Thymus (tissue), 11 donors: ENCODE measurements around the gene COBLL1. TPM values are rescaled to one million over a fixed set of nuclear protein-coding genes. Genes with fewer than 3 reads are reported as not detected.
"Not testable (repeated sequence)": the region's sequence is repeated elsewhere in the genome, so short reads cannot be mapped to it uniquely, and the experiment has no call there.

ENCODE experiments used
- DNase-seq, 9 donors: peaks; one replicate each; pipeline ENCODE4 v3.0.0-alpha.2; 2013; ENCODE audit warnings: low spot score in 9 of 9, low read depth in 6 of 9, missing footprints in 1 of 9
- H3K27ac ChIP-seq, 2 donors: one replicate each; pipeline ENCODE4 v1.5.1; 2013; ENCODE audit warnings: control low read depth in 1 of 2, low read depth in 1 of 2, low read length in 1 of 2, mild to moderate bottlenecking in 1 of 2, moderate library complexity in 1 of 2
- H3K27me3 ChIP-seq, 2 donors: one replicate each; pipeline ENCODE4 v1.5.1; 2013; ENCODE audit warnings: low read length in 1 of 2; ENCODE audit not compliant: control insufficient read depth in 2 of 2, insufficient read depth in 1 of 2
- H3K36me3 ChIP-seq, 2 donors: one replicate each; pipeline ENCODE4 v1.5.1; 2013; ENCODE audit warnings: low read length in 1 of 2, mild to moderate bottlenecking in 1 of 2, moderate library complexity in 1 of 2; ENCODE audit not compliant: control insufficient read depth in 2 of 2, insufficient read depth in 2 of 2
- H3K4me1 ChIP-seq, 2 donors: one replicate each; pipeline ENCODE4 v1.5.1; 2013; ENCODE audit warnings: low read length in 2 of 2; ENCODE audit not compliant: control insufficient read depth in 2 of 2, insufficient read depth in 2 of 2
- H3K4me3 ChIP-seq, 2 donors: one replicate each; pipeline ENCODE4 v1.5.1; 2013; ENCODE audit warnings: low read length in 2 of 2, control low read depth in 1 of 2, mild to moderate bottlenecking in 1 of 2
- H3K9me3 ChIP-seq, 2 donors: one replicate each; pipeline ENCODE4 v1.5.1; 2013; ENCODE audit warnings: low read length in 1 of 2, mild to moderate bottlenecking in 1 of 2; ENCODE audit not compliant: control insufficient read depth in 2 of 2, insufficient read depth in 1 of 2
- WGBS: extraction: QIAGEN DNeasy Blood & Tissue Kit; methylation state at CpG from one replicate; pipeline ENCODE4 v1.1.7; 2013; 5-methylcytosine and 5-hydroxymethylcytosine counted together
- polyA plus RNA-seq: library from polyadenylated mRNA; stranded (reverse); fragments of 200-250 nt; gene quantifications from one replicate; pipeline ENCODE4 v1.2.3, GENCODE V29; 2013
- total RNA-seq: library from RNA; stranded (reverse); fragments of 120-200 nt; gene quantifications from one replicate; pipeline ENCODE4 v1.2.4, GENCODE V29; 2013
- donor health status: healthy.

COBLL1 gene
- total and polyA plus RNA-seq, 2 donors = 3.0 to 4.9 TPM

DNA sequence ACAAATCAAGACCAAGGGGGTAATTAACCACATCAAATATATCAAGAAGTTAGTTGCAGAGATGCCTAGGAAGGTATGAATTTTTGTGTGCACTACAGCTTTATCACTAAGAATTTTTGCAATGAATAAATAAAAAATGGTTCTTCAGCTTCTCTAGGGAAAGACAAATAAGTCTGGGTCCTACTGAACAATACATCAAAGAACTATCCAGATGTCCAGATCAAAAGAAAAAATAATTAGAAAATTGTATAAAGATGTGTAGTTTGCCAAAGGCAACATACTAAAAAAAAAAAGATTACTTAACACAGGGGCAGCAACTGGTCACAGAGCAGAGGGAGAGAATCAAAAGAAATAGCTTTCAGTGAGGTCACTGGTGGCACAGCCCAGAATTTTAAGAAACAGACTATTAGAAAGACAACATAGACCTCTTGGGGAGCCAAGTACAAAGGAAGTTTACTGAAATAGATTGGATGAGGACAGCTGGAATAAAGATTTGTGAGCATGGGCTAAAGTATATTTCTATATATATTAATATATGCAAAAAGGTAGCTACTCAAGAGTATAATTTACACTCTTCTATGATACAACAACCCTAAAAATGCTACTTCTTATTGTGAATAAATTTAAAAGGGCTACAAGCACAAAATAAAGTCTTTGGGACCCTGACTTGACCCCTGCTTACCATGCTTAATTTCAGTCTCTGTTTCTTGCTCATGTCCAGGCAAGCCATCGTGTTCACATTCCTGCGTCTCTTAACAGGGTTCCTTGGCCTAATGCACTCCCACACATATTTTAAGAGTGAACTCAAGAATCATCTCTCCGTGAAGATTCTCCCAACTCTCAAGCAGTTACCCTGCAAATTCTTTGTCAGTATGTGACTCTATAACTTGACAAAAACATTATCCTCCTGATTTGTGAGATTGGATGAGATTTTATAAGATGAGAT, 121.4 kb downstream of the COBLL1 start:
- Histone ChIP-seq H3K27ac (no peak overlapping the region), H3K4me3 (no peak overlapping the region), H3K27me3 (no peaks in the 10 kb centered on the region), H3K9me3 (no peaks in the 10 kb centered on the region), H3K4me1 (no peaks in the 10 kb centered on the region), H3K36me3 (no peaks in the 10 kb centered on the region)
- 91% methylated on average over 3 of the region's 3 CpGs for WGBS
- DNase-seq = no peak

DNA sequence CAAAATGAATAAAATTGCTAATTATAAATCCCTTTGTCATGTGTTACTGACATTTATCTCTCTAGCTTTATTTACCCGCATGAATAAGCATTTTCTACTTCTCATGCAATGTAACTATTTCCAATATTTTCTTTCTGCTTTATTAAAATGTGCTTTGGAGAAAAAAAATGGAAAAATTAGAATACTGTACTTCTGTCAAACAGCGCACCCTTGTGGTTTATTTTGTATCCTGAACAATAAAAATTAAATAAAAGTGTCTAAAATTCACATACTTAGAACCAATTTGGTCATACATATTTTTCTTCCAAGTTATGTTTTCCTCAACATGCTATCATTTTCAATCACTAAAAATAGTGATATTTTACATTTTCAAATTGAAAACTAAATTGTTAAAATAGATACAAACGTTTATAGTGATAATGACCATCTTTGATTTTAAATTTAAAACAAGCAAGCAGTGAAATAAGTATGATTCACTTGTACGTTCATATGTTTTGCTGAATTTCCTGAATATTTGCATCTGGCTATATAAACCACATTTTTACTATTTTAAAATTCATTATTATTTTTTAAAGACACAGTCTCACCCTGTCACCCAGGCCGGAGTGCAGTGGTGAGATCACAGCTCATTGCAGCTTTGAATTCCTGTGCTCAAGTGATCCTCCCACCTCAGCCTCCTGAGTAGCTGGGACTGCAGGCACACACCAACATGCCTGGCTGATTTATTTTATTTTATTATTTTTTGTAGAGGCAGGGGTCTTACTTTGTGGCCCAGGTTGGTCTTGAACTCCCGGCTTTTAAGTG, 124.4 kb downstream of the COBLL1 start:
- WGBS = 82% methylated on average over 6 of the region's 6 CpGs
- no peaks in the 10 kb centered on the region for H3K4me1 ChIP-seq
- no peaks in the 10 kb centered on the region for H3K9me3 ChIP-seq
- no peak overlapping the region for H3K4me3 ChIP-seq
- DNase-seq = peak in 4 of 9 donors; percentile 11 to 48 (median 22)
- H3K27ac ChIP-seq = no peak overlapping the region
- no peaks in the 10 kb centered on the region for H3K27me3 ChIP-seq
- no peaks in the 10 kb centered on the region for H3K36me3 ChIP-seq

DNA sequence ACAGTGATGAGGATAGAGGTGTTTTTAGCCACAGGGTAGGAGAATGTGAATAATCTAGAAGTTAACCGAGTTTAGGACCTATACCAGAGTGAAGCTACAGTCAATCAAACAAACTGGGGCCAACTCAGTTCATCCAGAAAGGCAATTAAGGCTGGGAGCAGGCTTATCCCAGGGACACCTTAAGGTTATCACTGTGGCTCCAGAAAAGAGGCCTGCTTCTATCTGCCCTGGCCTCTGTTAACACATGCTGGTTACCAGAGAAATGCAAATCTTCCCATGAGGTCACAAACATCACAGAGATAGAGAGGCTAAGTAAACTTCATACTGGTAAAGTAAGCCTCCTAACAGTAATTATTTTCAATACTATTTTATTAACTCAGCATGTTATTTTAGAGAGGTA, 127.2 kb downstream of the COBLL1 start:
- no peak overlapping the region for H3K4me3 ChIP-seq
- H3K9me3 ChIP-seq = no peaks in the 10 kb centered on the region
- DNase-seq = no peak
- H3K4me1 ChIP-seq = no peaks in the 10 kb centered on the region
- no peak overlapping the region for H3K27ac ChIP-seq
- 94% methylated on average over 1 of the region's 1 CpG for WGBS
- no peaks in the 10 kb centered on the region for H3K27me3 ChIP-seq
- H3K36me3 ChIP-seq = no peaks in the 10 kb centered on the region

DNA sequence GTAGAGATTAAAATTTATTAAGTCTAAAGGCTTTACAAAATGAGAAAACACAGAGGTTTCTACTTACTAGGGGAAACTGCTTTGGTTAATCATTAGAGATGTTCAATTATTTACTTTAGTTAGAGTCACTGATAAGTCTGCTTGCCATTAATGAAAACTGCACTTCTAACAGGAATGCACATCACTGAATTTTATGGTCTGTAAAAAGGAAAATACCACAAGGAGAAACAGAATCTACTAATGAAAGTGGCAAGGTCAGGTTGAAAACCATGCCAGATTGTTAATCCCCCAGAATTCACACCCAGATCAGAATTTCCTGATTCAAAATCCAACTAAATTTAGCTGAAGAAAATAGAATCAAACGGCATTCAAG, 129.9 kb downstream of the COBLL1 start:
- Histone ChIP-seq H3K4me3 (no peak overlapping the region), H3K4me1 (no peaks in the 10 kb centered on the region), H3K27me3 (no peaks in the 10 kb centered on the region), H3K9me3 (no peaks in the 10 kb centered on the region), H3K27ac (no peak overlapping the region), H3K36me3 (no peaks in the 10 kb centered on the region)
- 95% methylated on average over 1 of the region's 1 CpG for WGBS
- no peak for DNase-seq

DNA sequence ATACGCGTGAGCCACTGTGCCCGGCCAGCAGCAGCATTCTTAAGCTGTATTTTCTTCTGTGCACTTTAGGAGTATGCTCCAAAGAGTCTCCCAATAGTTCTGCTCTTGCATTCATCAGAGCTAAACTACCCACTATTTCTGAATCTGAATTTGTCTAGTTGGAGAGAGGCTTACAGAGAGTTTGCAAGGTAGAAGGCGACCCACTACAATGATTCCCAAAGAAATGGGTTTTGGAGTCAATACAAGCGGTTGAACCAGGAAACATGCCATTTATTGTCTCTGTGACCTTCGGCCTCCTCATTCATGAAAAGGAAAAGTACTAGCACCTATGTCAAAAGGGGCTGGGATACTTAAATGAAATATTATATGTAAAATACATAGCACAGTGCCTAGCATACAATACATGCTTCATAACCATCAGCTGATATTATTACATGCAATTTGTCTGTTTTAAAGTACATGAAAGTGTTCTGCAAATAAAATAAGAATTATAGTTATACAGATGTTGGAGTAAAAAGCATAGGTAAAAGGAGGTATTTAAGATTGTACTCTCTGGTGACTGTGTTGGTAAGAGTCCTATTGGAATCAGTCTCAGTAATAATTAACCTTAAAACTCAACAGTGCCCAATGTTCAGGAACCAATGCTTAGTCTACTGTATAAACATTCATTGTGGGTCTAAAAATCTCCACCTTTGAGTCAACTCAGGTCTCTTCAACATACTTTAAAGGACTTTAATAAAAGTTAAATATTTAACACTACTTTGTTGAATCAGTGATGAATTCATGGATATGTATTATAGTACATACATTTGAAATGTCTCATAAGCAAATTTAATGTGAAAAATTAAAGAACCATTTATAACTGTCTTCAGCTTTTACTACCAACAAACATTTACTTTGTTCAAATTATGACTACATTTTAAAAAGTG, 130.5 kb downstream of the COBLL1 start:
- no peak overlapping the region for H3K27ac ChIP-seq
- no peaks in the 10 kb centered on the region for H3K36me3 ChIP-seq
- DNase-seq = no peak
- no peaks in the 10 kb centered on the region for H3K27me3 ChIP-seq
- 97% methylated on average over 6 of the region's 6 CpGs for WGBS
- no peaks in the 10 kb centered on the region for H3K4me1 ChIP-seq
- no peaks in the 10 kb centered on the region for H3K9me3 ChIP-seq
- no peak overlapping the region for H3K4me3 ChIP-seq

DNA sequence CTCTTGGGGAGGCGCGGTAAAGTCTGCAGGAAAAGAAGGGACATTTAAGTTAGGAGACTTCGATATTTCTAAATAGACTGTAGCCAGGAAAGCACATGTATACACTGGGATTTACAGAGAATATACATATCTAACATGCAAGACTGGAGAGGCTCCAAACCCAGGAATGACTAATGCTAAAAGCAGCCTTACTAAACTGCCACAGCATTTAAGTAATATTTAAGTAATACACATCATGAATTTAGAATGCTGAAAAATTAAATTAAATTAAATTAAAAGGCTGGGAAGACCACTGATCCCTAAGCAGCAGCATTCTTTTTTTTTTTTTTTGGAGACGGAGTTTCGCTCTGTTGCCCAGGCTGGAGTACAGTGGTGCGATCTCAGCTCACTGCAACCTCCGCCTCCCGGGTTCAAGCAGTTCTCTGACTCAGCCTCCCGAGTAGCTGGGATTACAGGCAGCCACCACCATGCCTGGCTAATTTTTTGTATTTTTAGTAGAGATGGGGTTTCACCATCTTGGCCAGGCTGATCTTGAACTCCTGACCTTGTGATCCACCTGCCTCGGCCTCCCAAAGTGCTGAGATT, 131.3 kb downstream of the COBLL1 start:
- not testable (repeated sequence) for DNase-seq, H3K27me3 ChIP-seq, H3K27ac ChIP-seq, H3K4me1 ChIP-seq, H3K4me3 ChIP-seq, H3K9me3 ChIP-seq, H3K36me3 ChIP-seq
- 98% methylated on average over 10 of the region's 10 CpGs for WGBS

DNA sequence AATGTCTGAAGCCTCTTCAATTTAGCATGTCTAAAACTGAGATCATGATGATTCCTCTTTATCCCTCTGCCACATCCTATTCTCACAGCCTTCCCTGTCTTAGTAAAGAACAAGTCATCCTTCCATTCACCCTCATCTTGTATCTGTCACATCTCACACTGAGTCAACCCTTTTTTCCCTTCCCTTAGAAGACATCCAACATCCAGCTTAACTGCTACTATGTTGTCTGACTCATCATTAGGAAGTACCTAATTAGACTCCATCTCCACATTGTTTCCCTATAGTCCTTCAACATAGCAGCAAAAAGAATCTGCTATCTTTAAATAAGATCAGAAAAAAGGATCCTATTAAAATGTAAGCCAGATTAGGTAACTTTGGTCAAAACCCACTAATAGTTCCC, 135.1 kb downstream of the COBLL1 start:
- no peak for DNase-seq
- Histone ChIP-seq H3K27ac (no peak overlapping the region), H3K36me3 (no peaks in the 10 kb centered on the region), H3K27me3 (no peaks in the 10 kb centered on the region), H3K4me3 (no peak overlapping the region), H3K9me3 (no peaks in the 10 kb centered on the region), H3K4me1 (no peaks in the 10 kb centered on the region)

DNA sequence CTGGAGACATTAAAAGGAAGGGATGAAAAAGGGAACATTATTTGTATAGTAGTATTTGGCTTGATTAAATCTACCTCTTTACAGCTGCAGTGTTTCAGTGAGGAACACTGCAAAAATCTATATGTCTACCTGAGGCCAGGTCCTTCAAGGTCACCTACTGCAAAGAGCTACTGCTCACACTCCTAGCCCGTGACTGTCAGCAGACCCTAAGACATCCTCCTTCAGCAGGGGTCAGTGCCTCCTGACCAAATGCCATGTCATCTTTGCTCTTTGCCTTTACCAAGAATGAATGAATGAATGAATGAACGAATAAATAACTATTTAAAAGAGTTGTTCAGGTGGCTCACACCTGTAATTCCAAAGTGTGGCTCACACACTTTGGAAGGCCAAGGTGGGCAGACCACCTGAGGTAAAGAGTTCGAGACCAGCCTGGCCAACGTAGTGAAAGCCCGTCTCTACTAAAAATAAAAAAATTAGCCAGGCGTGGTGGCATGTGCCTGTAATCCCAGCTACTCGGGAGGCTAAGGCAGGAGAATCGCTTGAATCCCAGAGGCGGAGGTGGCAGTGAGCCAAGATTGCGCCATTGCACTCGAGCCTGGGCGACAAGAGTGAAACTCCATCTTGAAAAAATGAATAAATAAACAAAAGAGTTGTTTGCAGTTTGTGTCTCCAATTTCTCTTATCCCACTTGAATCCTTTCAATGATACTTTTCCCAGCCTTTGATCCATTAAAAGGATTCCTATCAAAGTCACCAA, 136.0 kb downstream of the COBLL1 start:
- 96% methylated on average over 12 of the region's 12 CpGs for WGBS

More for the DNA sequence above, 136.0 kb downstream of the COBLL1 start:
- H3K36me3 ChIP-seq = no peaks in the 10 kb centered on the region
- H3K9me3 ChIP-seq = no peaks in the 10 kb centered on the region
- no peaks in the 10 kb centered on the region for H3K4me1 ChIP-seq
- no peak overlapping the region for H3K4me3 ChIP-seq
- no peaks in the 10 kb centered on the region for H3K27me3 ChIP-seq
- no peak for DNase-seq
- no peak overlapping the region for H3K27ac ChIP-seq
